ENCODE measurements around the gene RNF215. TPM values are rescaled to one million over a fixed set of nuclear protein-coding genes. Genes with fewer than 3 reads are reported as not detected.

The RNF215 gene
- total and polyA plus RNA-seq, 10 of the 15 experiments (the other 5 are each of a cell fraction or from before 2014, with no cell fraction given) = 0.31 to 7.6 (median 3.0) TPM; not detected in 1

- Histone ChIP-seq H3K36me3 (ENCODE audit: control insufficient read depth in 2 of 2, insufficient read depth in 2 of 2, low read length in 1 of 2) (peaks cover 1% of the 10 kb centered on the region in 2 experiments; a peak in 2 of 4 replicates), H3K79me2 (ENCODE audit: control insufficient read depth, insufficient read depth, low read length) (no peaks in the 10 kb centered on the region), H4K20me1 (ENCODE audit: control insufficient read depth, insufficient read depth) (no peaks in the 10 kb centered on the region), H3K9ac (ENCODE audit: control insufficient read depth, insufficient read depth, low read length) (no peak overlapping the region), H3K4me2 (ENCODE audit: control insufficient read depth, insufficient read depth) (no peak overlapping the region), H3K4me1 (ENCODE audit: control insufficient read depth, insufficient read depth, low read length) (peaks cover 8% of the 10 kb centered on the region), H2AFZ (ENCODE audit: control insufficient read depth, low read depth, low read length) (no peak overlapping the region), H3K4me3 (no peak overlapping the region), H3K27me3 (replicated peaks in 1 of 2; ENCODE audit: control insufficient read depth in 2 of 2, insufficient read depth in 2 of 2, low read length in 1 of 2) (no peaks in the 10 kb centered on the region), H3K27ac (ENCODE audit: control insufficient read depth, insufficient read depth) (no peak overlapping the region), H3K9me3 (replicated peaks; ENCODE audit: control insufficient read depth, insufficient read depth, low read length) (peaks cover 8% of the 10 kb centered on the region; the same call in 2 of the 3 replicates)
- TF ChIP-seq ZBTB40 (IDR thresholded peaks at IDR 0.05; ENCODE audit: borderline replicate concordance) (no peak), IKZF1 (conservative IDR thresholded peaks at IDR 0.05) (no peak)
- BruUV-seq (replicated peaks) = no TSS peak
- RAD21 ChIA-PET (ENCODE audit: unreplicated experiment) = interaction anchor here (0.9 to 1.4 kb wide), 2 partner anchors 41 to 145 kb away, joined by 3 read pairs; no protein-coding TSS in a partner anchor
- intact Hi-C loops (cut with micrococcal nuclease; ENCODE audit: unreplicated experiment) (no loop called here), in situ Hi-C loops (cut with MboI) (no loop called here)
- SMC1A ChIA-PET (ENCODE audit: uncharacterized antibody, unreplicated experiment) = interaction anchor here (1.0 to 2.2 kb wide), 4 partner anchors 9 to 42 kb away, joined by 4 to 11 read pairs (median 4); no protein-coding TSS in a partner anchor
- ATAC-seq (no peak), DNase-seq (ENCODE audit: low read depth, low spot score) (no peak), FAIRE-seq (no peak)
- POLR2A ChIA-PET = interaction anchor here (1.5 kb wide), 1 partner anchor 10 kb away, joined by 8 read pairs; no protein-coding TSS in a partner anchor
- CTCF ChIA-PET = interaction anchor here (0.8 to 3.8 kb wide), 5 partner anchors 9 to 170 kb away, joined by 3 to 21 read pairs (median 4); partner anchors contain the start of gene MTFP1
- 93% methylated on average over 1 of the region's 1 CpG for WGBS (ENCODE audit: insufficient coverage, insufficient replicate concordance, low lambda C conversion rate, missing lambda C conversion rate)
These were observed 46.6 kb upstream of the RNF215 start for GRCh38 chr22:30433773-30434172.

All from GM12878 (cell line).